WERI-Rb-1 (cell line): Measurements from ENCODE around the gene PLEKHA4.

Experiments
- DNase-seq: peaks from one replicate; pipeline ENCODE4 v3.0.0-alpha.2; 2020
- H3K27ac ChIP-seq: fragments of 250-450 bp; sonication (Bioruptor Pico); 2 replicates; pipeline ENCODE4 v1.5.1; 2020; ENCODE audit warnings: mild to moderate bottlenecking, moderate library complexity
- H3K27me3 ChIP-seq: fragments of 250-450 bp; sonication (Bioruptor Pico); 2 replicates; pipeline ENCODE4 v1.5.1; 2021; ENCODE audit warnings: mild to moderate bottlenecking, low read depth, moderate library complexity; ENCODE audit not compliant: insufficient read depth, severe bottlenecking
- H3K36me3 ChIP-seq: fragments of 250-450 bp; sonication (Bioruptor Pico); 2 replicates; pipeline ENCODE4 v1.5.1; 2020; ENCODE audit warnings: mild to moderate bottlenecking, moderate library complexity
- H3K4me3 ChIP-seq: 2 replicates; pipeline ENCODE4 v1.5.1; 2011; ENCODE audit warnings: low read depth, mild to moderate bottlenecking, control low read depth, low read length
- H3K9me3 ChIP-seq: fragments of 250-450 bp; sonication (Bioruptor Pico); 2 replicates; pipeline ENCODE4 v1.5.1; 2021; ENCODE audit warnings: mild to moderate bottlenecking, moderate library complexity; ENCODE audit not compliant: severe bottlenecking
- CTCF ChIP-seq: IDR thresholded peaks from 2 replicates; pipeline ENCODE4 v1.5.1; 2011; ENCODE audit warnings: low read depth, mild to moderate bottlenecking, control low read depth, inconsistent platforms, low read length

Gene PLEKHA4

GRCh38 chr19:48797103-48797502, 71.3 kb downstream of the PLEKHA4 start:
- Histone ChIP-seq H3K9me3 (no peaks in the 10 kb centered on the region), H3K4me3 (no peak overlapping the region), H3K27me3 (no peaks in the 10 kb centered on the region), H3K36me3 (peaks cover 9% of the 10 kb centered on the region), H3K27ac (no peak overlapping the region)
- no peak for TF ChIP-seq CTCF
- no peak for DNase-seq

GRCh38 chr19:48796298-48797083, 71.9 kb downstream of the PLEKHA4 start:
- no peak for TF ChIP-seq CTCF
- H3K27ac ChIP-seq: peak overlapping the region; percentile 53
- no peak for DNase-seq
- H3K4me3 ChIP-seq: no peak overlapping the region
- H3K9me3 ChIP-seq: no peaks in the 10 kb centered on the region
- peaks cover 9% of the 10 kb centered on the region for H3K36me3 ChIP-seq
- no peaks in the 10 kb centered on the region for H3K27me3 ChIP-seq

- DNase-seq: peak; percentile 40
- no peaks in the 10 kb centered on the region for H3K9me3 ChIP-seq
- H3K4me3 ChIP-seq: no peak overlapping the region
- no peaks in the 10 kb centered on the region for H3K27me3 ChIP-seq
- H3K27ac ChIP-seq: peak overlapping the region; percentile 53
- peaks cover 9% of the 10 kb centered on the region for H3K36me3 ChIP-seq
- no peak for TF ChIP-seq CTCF
These were observed 72.7 kb downstream of the PLEKHA4 start for GRCh38 chr19:48795685-48796070.

- peak; percentile 94 for DNase-seq
These were observed 73.2 kb downstream of the PLEKHA4 start for GRCh38 chr19:48795055-48795684.

GRCh38 chr19:48794291-48794690, 74.1 kb downstream of the PLEKHA4 start:
- no peak for TF ChIP-seq CTCF
- DNase-seq: no peak
- Histone ChIP-seq H3K36me3 (peaks cover 9% of the 10 kb centered on the region), H3K27ac (no peak overlapping the region), H3K4me3 (no peak overlapping the region), H3K27me3 (no peaks in the 10 kb centered on the region), H3K9me3 (no peaks in the 10 kb centered on the region)

More at GRCh38 chr19:48795055-48795684, 73.2 kb downstream of the PLEKHA4 start:
- no peaks in the 10 kb centered on the region for H3K27me3 ChIP-seq
- H3K4me3 ChIP-seq: peak overlapping the region; percentile 49
- TF ChIP-seq CTCF: peak; percentile 80
- H3K27ac ChIP-seq: peak overlapping the region; percentile 53
- H3K9me3 ChIP-seq: no peaks in the 10 kb centered on the region
- H3K36me3 ChIP-seq: peaks cover 9% of the 10 kb centered on the region
